GM18499 (cell line): Measurements from ENCODE around the gene RC3H1.

Experiments
- ATAC-seq: cut with Tn5 transposase; IDR thresholded peaks from one replicate; pipeline ENCODE4 v1.9.1; 2021; ENCODE audit warnings: moderate number of reproducible peaks; ENCODE audit not compliant: insufficient read depth, unreplicated experiment

Gene RC3H1

DNA sequence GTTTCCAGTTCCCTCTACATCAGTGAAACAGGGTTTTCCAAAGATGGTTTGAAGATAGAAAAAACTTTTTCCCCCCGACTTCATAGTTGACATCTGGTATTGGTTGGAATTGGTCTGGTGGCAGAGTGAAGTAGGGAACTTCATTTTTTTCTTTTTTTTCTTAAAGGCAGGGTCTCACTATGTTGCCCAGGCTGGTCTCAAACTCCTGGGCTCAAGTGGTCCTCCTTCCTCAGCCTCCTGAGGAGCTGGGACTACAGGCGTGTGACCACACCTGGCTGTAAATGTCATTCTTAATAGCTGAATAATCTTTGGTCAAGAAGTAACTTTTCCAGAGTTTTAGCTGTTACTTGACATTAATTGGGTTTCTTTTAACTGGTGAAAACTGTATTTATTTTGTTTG lies 132.3 kb downstream of the RC3H1 start:
- no peak for ATAC-seq

DNA sequence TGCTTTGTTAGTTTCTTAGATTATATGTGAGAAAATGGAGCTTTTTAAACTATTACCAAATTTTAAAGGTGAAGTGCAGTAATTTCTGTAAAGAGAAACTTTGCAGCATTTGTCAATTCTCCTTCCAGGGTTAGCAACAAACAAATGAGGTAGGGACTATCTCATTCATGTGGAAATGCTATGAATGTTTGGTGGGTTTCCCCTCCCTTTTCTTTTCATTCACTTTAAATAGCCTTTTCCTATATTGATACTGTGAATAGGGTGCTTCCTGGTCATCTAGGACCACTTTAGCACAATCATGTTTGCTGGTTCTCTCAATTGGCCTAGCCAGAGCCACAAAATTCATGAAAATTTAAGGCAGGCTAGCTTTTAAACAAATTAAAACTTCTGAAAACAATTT lies 133.4 kb downstream of the RC3H1 start:
- ATAC-seq = no peak

GRCh38 chr1:173887627-173888026 lies 134.5 kb downstream of the RC3H1 start:
- ATAC-seq = no peak

- ATAC-seq = no peak
These were observed 135.2 kb downstream of the RC3H1 start for GRCh38 chr1:173886746-173887611.

- ATAC-seq = no peak
These were observed 137.5 kb downstream of the RC3H1 start for GRCh38 chr1:173884701-173885100.
